ENCODE data around the gene SUCO. TPM values are rescaled to one million over a fixed set of nuclear protein-coding genes. Genes with fewer than 3 reads are reported as not detected.

The SUCO gene
- total and polyA plus RNA-seq, 2 of the 8 experiments (the other 6 are each of a cell fraction or from before 2014, with no cell fraction given): 8.3 to 35.8 TPM

DNA sequence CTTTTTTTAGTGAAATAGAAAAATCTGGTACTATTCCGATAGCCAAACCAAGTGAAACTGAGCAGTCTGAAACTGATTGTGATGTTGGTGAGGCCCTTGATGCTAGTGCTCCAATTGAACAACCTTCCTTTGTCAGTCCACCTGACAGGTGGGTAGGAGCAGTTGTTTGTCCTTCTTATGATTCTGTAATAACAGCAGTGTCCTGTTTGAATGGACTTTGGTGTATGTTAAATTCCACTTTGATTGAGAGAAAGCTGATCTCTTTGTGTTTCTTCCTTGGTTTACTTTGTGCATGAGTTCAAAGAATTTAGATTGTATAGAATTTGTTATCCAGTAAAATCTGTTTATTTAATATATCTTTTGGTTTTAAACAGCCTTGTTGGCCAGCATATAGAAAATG, 24.3 kb downstream of the SUCO start:
- DNase-seq (ENCODE audit: low read depth in 1 of 2, low spot score in 2 of 2) (no peak), FAIRE-seq (no peak)
- Histone ChIP-seq H3K23me2 (ENCODE audit: low read depth, low read length) (no peaks in the 10 kb centered on the region), H3K79me2 (ENCODE audit: control insufficient read depth in 1 of 2, insufficient read depth in 2 of 2, low read length in 2 of 2) (peaks cover 0 to 35% of the 10 kb centered on the region in 2 experiments; a peak in 2 of 4 replicates), H2BK12ac (ENCODE audit: low read depth, low read length) (no peak overlapping the region), H2BK15ac (ENCODE audit: low read length) (no peak overlapping the region), H3K79me1 (ENCODE audit: low read depth, low read length) (no peaks in the 10 kb centered on the region; the same call in 1 of the 2 replicates), H4K8ac (ENCODE audit: extremely low read depth, insufficient read depth, low read length) (no peak overlapping the region), H3K23ac (ENCODE audit: insufficient read length) (no peak overlapping the region), H3K18ac (ENCODE audit: extremely low read depth, low read length) (no peak overlapping the region), H3K36me3 (ENCODE audit: control insufficient read depth in 2 of 4, insufficient read depth in 4 of 4, low read length in 3 of 4) (peaks cover 0 to 37% (median 21%) of the 10 kb centered on the region in 4 experiments; a peak in 5 of 8 replicates), H2AK5ac (ENCODE audit: low read depth, low read length) (no peak overlapping the region), H3K4me3 (ENCODE audit: extremely low read depth in 1 of 4, insufficient read depth in 2 of 4, low read depth in 3 of 4, low read length in 4 of 4) (no peak overlapping the region), H2AFZ (ENCODE audit: low read length) (no peak overlapping the region), H3K9ac (replicated peaks in 1 of 4; ENCODE audit: extremely low read depth in 1 of 4, low read depth in 3 of 4, low read length in 3 of 4) (no peak overlapping the region), H4K5ac (ENCODE audit: insufficient read length, low read depth, low read length) (no peak overlapping the region), H3K4me1 (replicated peaks in 1 of 4; ENCODE audit: control insufficient read depth in 3 of 4, insufficient read depth in 4 of 4, low read length in 3 of 4) (no peaks in the 10 kb centered on the region), H4K20me1 (replicated peaks in 1 of 2; ENCODE audit: control insufficient read depth in 1 of 2, insufficient read depth in 2 of 2, low read length in 2 of 2) (peaks cover 0 to 4% of the 10 kb centered on the region in 2 experiments), H3K14ac (ENCODE audit: insufficient read length) (no peak overlapping the region), H2BK20ac (ENCODE audit: low read length) (no peak overlapping the region), H3K27ac (ENCODE audit: low read depth, low read length) (no peak overlapping the region), H3K4me2 (ENCODE audit: insufficient read depth in 1 of 2, low read depth in 2 of 2, low read length in 2 of 2) (no peak overlapping the region), H4K91ac (replicated peaks; ENCODE audit: insufficient read length, low read length) (no peak overlapping the region), H3K9me3 (ENCODE audit: insufficient read depth in 2 of 2, low read depth in 1 of 2, low read length in 1 of 2) (no peaks in the 10 kb centered on the region), H3K56ac (replicated peaks; ENCODE audit: insufficient read length, low read depth, low read length) (no peak overlapping the region), H2BK120ac (replicated peaks; ENCODE audit: low read depth, low read length) (no peak overlapping the region), H2BK5ac (ENCODE audit: low read depth, low read length) (no peak overlapping the region), H3K27me3 (replicated peaks in 1 of 4; ENCODE audit: control insufficient read depth in 3 of 4, extremely low read depth in 1 of 4, insufficient read depth in 3 of 4, low read length in 3 of 4) (no peaks in the 10 kb centered on the region), H3K4ac (replicated peaks; ENCODE audit: insufficient read length, low read depth, low read length) (no peak overlapping the region)
- ChIA-PET POLR2A (ENCODE audit: partially characterized antibody) (interaction anchor here (1.0 kb wide), 1 partner anchor 20 kb away, joined by 3 read pairs; no protein-coding TSS in a partner anchor), CTCF (ENCODE audit: partially characterized antibody) (interaction anchor here (1.2 kb wide), 1 partner anchor 20 kb away, joined by 3 read pairs; no protein-coding TSS in a partner anchor)
- 92% methylated on average over 1 of the region's 1 CpG; no CpG with 5 or more reads in 1 of the 2 experiments for WGBS, 2 experiments (ENCODE audit: extremely low coverage in 1 of 2, insufficient coverage in 1 of 2, insufficient read length in 1 of 2, insufficient replicate concordance in 2 of 2, low coverage in 1 of 2, low lambda C conversion rate in 2 of 2, missing lambda C conversion rate in 1 of 2)
- TF ChIP-seq SRF (IDR thresholded peaks at IDR 0.05; ENCODE audit: low read depth, low read length): no peak
- no peak for TF ChIP-seq YY1 (IDR thresholded peaks at IDR 0.05; ENCODE audit: low read depth, low read length)
- TF ChIP-seq, protein P1, sequence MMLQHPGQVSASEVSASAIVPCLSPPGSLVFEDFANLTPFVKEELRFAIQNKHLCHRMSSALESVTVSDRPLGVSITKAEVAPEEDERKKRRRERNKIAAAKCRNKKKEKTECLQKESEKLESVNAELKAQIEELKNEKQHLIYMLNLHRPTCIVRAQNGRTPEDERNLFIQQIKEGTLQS (IDR thresholded peaks at IDR 0.05; ENCODE audit: insufficient read depth, low read depth, low read length): no peak
- TF ChIP-seq POU5F1 (IDR thresholded peaks at IDR 0.05; ENCODE audit: low read depth, low read length): no peak
- no peak for TF ChIP-seq SUZ12 (IDR thresholded peaks at IDR 0.05; ENCODE audit: low read length)
- TF ChIP-seq SIX5 (IDR thresholded peaks at IDR 0.05; ENCODE audit: low read depth, low read length): no peak
- TF ChIP-seq KDM1A (IDR thresholded peaks at IDR 0.05; ENCODE audit: borderline replicate concordance, low read length): no peak
- no peak for TF ChIP-seq BACH1 (IDR thresholded peaks at IDR 0.05; ENCODE audit: low read length)
- TF ChIP-seq RNF2 (IDR thresholded peaks at IDR 0.05; ENCODE audit: borderline replicate concordance, low read depth, low read length, missing control alignments, poor library complexity, severe bottlenecking): no peak
- TF ChIP-seq MAX (IDR thresholded peaks at IDR 0.05): no peak
- no peak for TF ChIP-seq TAF1 (IDR thresholded peaks at IDR 0.05; ENCODE audit: low read depth, low read length)
- TF ChIP-seq EZH2 (IDR thresholded peaks at IDR 0.05; ENCODE audit: low read depth, low read length, severe bottlenecking): no peak
- no peak for TF ChIP-seq CHD1 (IDR thresholded peaks at IDR 0.05; ENCODE audit: low read depth, low read length)
- no peak for TF ChIP-seq TCF12 (IDR thresholded peaks at IDR 0.05; ENCODE audit: low read depth, low read length)
